HG03439 (cell line): ENCODE measurements around the gene LRRK2.
"Not testable (repeated sequence)": the region's sequence is repeated elsewhere in the genome, so short reads cannot be mapped to it uniquely, and the experiment has no call there.

Experiments
- ATAC-seq: cut with Tn5 transposase; IDR thresholded peaks from one replicate; pipeline ENCODE4 v1.9.1; 2021; ENCODE audit warnings: mild to moderate bottlenecking, moderate library complexity; ENCODE audit not compliant: unreplicated experiment

Gene LRRK2

DNA sequence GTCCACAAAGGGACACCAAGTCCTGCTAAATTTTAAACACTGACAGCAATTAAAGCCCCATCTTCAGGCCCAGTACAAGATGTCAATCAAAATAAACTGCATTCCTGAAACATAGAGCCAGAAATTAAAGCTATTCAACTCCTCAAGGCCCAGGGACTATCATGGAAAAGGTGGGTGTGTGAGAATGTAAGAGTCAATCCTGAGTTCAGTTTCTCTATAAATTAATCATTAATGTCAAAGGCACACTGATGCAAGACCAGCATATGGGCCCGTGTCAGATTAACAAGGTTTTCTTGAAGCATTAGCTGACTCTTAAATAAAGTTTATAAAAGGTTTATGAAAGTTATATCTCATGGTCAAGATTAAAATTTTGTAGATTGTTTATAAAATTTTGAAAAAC lies 13.6 kb upstream of the LRRK2 start:
- ATAC-seq, result not testable (repeated sequence)

DNA sequence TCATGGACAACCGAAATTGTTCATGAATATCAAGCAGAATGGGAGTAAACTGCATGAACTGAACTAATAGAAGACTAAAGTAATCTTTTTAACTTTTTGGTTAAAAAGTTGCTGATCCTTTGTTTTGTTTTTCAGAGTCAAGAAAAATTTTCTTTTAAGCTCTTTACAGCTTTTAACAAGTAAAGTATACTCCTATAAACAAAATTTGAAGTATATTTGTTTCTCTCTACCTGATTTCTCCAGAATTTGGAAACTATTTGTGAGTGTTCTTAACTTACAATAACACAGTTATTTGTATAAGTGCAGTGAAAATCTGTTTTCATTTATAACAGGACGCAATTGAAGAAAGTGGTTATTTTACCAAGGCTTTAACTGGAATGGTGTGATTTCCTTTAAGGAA lies 12.2 kb upstream of the LRRK2 start:
- ATAC-seq, result no peak

- no peak for ATAC-seq
Observed at GRCh38 chr12:40215982-40216381, 8.8 kb upstream of the LRRK2 start.

- no peak for ATAC-seq
Observed at GRCh38 chr12:40216516-40217288, 8.1 kb upstream of the LRRK2 start.

GRCh38 chr12:40219760-40220159 lies 5.0 kb upstream of the LRRK2 start:
- no peak for ATAC-seq

GRCh38 chr12:40222247-40222646 lies 2.5 kb upstream of the LRRK2 start:
- no peak for ATAC-seq

GRCh38 chr12:40223646-40224045 lies 1.2 kb upstream of the LRRK2 start:
- ATAC-seq, result no peak

DNA sequence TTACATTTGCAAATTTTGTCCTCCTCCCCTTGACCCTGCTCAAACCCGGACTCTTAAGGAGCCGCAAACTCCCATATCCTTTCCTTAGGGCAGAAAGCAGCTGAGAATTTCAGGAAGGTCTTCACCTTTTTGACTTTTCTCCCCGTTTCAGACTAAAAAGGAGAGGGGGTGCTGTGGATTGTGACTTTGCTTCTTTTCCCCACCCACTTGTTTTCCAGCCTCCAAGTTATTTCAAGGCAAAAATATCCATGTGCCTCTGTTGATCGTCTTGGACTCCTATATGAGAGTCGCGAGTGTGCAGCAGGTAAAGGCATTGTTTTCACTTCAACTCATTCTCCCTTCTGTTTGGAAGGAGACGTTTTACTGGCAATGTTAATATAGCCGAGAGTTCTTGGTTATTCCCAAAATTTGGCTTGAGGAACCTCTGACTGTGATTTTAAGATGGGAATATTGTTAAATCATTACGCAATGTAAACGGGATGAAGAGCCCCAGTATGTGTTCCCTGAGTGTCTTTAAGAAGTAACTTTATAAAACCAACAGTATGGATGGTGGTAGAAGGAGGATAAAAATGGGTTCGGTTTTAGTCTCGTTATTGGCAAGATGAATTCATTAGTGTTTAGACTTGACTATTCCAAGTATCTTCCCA lies 663 bp downstream of the LRRK2 start:
- ATAC-seq, result no peak

DNA sequence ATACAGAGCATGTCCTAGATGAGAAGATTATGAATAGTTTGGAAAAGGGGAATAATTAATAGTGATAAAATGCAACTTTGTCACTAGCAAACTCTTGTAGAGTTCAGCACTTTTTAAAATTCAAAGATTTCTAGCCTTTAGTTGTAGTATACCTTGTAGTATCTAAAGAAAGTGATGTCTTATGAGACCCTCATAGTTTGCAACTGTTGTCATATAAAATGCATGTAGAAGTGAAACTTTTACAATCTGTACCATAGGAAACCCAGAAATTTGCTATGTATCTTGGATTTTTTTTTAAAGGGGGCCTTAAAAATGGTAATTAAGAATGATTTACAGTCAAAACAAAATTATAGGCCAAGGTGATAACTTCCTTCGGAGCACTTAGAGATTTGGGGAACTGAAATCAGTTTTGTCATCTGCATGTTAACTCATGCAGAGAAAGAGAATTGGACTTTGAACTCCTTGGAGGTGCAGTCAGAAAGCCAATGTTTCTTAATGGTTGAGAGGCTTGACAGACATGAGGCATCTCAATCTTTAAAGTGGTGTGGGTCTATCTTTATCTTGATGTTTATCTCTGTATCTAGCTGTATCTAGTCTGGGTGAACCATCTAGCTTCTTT lies 1.3 kb downstream of the LRRK2 start:
- peak; percentile 70 for ATAC-seq

GRCh38 chr12:40226705-40227104 lies 1.9 kb downstream of the LRRK2 start:
- ATAC-seq, result no peak

DNA sequence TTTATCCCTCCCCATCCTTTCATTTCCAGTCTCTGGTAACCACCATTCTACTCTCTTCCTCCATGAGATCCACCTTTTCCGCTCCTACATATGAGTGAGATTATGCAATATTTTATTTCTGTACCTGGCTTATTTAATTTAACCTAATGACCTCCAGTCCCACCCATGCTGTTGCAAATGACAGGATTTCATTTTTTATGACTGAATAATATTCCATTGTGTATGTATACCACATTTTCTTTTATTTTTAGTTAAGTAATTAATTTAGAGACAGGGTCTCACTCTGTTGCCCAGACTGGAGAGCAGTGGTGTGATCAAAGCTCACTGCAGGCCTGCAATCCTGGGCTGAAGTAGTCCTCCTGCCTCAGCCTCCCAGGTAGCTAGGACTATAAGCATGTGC lies 2.6 kb downstream of the LRRK2 start:
- ATAC-seq, result no peak

GRCh38 chr12:40228727-40229126 lies 3.9 kb downstream of the LRRK2 start:
- ATAC-seq, result no peak

DNA sequence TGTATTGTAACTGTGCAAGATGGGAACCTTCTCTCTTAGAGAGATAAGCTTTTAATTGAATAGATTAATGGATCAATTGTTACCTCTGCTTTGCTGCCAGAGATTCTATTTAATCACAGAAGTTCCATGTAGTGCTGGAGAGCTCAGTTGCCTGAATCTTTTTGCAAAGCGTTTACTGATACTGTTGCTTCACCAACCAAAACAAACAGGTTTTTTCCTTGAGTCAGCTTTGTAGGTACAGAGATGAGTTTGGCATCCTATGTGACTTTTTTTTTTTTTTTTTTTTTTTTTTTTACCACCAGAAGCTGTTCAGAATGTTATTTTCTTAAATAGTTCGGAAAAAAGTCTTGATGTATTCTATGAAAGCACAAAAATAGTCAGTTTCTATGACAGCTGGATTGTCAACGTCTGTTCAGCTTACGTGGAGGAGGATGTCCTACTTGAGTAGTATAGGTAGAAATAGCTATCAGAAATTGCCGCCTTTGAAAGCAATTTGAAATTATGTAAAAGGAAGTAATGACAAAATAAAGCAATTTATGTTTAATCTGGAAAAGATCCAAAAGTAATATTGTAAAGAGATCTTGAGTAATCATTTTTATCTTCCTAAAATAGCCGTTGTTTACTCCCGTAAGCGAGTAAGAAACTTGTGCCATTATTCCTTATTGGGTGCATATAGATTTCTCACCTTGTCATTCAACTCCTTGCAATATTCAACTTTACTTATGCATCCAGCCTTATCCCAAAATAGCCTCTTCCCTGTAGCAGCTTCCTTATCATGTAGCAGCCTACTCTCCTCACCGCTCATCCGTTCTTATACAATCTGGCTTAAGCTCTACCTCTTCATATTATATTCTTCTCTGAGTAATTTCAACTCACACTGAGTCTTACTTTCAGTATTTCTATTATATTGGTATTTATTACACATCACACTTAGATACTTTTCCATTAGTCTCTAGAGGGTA lies 5.2 kb downstream of the LRRK2 start:
- no peak for ATAC-seq

DNA sequence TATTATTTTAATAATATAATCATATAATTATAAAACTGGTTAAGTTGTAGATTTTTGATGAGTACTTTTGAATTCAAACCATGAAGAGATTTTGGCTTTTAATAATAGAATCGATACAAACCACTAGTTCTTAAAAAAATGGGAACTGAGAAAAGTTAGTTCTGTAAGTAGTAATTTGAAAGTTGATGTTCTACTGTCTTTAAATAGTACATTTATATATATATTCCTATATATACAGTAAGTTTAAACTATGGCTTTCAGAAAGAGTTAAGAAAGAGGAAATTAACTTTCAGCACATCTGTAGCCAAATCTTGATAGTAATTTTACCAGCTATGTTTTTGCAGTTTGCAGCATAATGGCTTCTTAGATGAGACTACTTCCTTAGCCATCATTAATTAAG lies 7.8 kb downstream of the LRRK2 start:
- ATAC-seq, result no peak

- ATAC-seq, result no peak
Observed at GRCh38 chr12:40233741-40234367, 9.1 kb downstream of the LRRK2 start.

DNA sequence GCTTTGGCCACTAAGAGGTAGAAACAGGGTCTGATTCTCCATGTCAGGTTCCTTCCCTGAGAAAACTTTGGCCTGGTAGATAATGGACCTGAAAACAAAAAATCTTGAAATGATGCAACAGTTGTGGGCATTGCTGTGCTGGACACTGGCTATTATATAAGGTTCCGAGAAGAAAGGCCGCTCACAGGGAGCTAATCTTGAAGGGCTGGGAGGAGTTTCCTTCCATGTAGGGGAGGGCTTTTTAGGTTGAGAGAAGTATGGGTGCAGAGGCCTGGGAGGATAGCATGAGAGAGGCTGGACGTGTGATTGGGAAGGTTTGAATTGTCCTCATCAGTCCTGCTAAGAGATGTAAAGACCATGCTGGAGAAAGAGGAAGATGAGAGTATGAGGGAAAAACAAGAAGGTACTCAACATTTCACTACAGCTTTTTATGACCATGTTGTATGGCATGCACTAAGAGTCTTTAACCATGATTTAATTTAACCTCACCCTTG lies 11.6 kb downstream of the LRRK2 start:
- ATAC-seq, result no peak

- ATAC-seq, result no peak
Observed at GRCh38 chr12:40238266-40238902, 13.6 kb downstream of the LRRK2 start.

GRCh38 chr12:40238979-40239378 lies 14.2 kb downstream of the LRRK2 start:
- no peak for ATAC-seq

DNA sequence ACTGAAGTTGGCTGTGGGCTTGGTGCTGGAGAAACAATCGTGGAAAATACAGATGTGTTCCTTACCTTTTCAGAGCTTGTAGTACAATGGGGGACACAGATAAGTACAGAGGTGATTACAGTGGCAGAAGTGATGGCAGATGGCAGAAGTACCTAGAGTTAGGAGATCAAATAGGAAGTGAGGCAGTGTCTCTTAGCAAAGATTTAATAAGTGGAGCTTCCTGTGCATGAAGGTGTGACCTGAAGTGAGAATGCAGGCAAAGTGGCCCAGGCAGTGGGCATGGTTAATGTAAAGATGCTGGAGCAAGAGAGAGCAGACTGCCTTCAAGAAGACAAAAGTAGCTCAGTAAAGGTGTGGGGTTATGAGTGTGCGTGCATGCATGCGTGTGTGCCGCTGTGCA lies 16.0 kb downstream of the LRRK2 start:
- ATAC-seq, result no peak

GRCh38 chr12:40241741-40242140 lies 16.9 kb downstream of the LRRK2 start:
- no peak for ATAC-seq
